Measurements from ENCODE around the gene TDP1.
"Not testable (repeated sequence)": the region's sequence is repeated elsewhere in the genome, so short reads cannot be mapped to it uniquely, and the experiment has no call there.

TDP1 gene

GRCh38 chr14:89992273-89992672 is 36.5 kb downstream of the TDP1 start:
- no peak for DNase-seq

- no peak for DNase-seq
These were observed 41.2 kb downstream of the TDP1 start for GRCh38 chr14:89996963-89997362.

- DNase-seq: no peak
These were observed 45.2 kb downstream of the TDP1 start for GRCh38 chr14:90000935-90001334.

GRCh38 chr14:90003526-90004307 is 48.0 kb downstream of the TDP1 start:
- DNase-seq: no peak

GRCh38 chr14:90005441-90005840 is 49.7 kb downstream of the TDP1 start:
- no peak for DNase-seq

GRCh38 chr14:90005939-90006530 is 50.3 kb downstream of the TDP1 start:
- DNase-seq: no peak

GRCh38 chr14:90017371-90017770 is 61.6 kb downstream of the TDP1 start:
- no peak for DNase-seq

GRCh38 chr14:90019824-90020523 is 64.2 kb downstream of the TDP1 start:
- no peak for DNase-seq

GRCh38 chr14:90023176-90023896 is 67.6 kb downstream of the TDP1 start:
- no peak for DNase-seq

GRCh38 chr14:90024910-90025309 is 69.2 kb downstream of the TDP1 start:
- no peak for DNase-seq

- DNase-seq: not testable (repeated sequence)
These were observed 70.9 kb downstream of the TDP1 start for GRCh38 chr14:90026608-90027007.

GRCh38 chr14:90027842-90028241 is 72.1 kb downstream of the TDP1 start:
- no peak for DNase-seq

- DNase-seq: no peak
These were observed 78.4 kb downstream of the TDP1 start for GRCh38 chr14:90034156-90034555.

- DNase-seq: no peak
These were observed 79.3 kb downstream of the TDP1 start for GRCh38 chr14:90034835-90035525.

- no peak for DNase-seq
These were observed 83.7 kb downstream of the TDP1 start for GRCh38 chr14:90039253-90040010.

GRCh38 chr14:90040411-90040810 is 84.7 kb downstream of the TDP1 start:
- DNase-seq: no peak

- DNase-seq: no peak
These were observed 86.9 kb downstream of the TDP1 start for GRCh38 chr14:90042496-90043252.

GRCh38 chr14:90045616-90046015 is 89.9 kb downstream of the TDP1 start:
- DNase-seq: no peak

- no peak for DNase-seq
These were observed 93.7 kb downstream of the TDP1 start for GRCh38 chr14:90049390-90049789.

GRCh38 chr14:90050271-90050670 is 94.5 kb downstream of the TDP1 start:
- DNase-seq: no peak

- DNase-seq: no peak
These were observed 97.3 kb downstream of the TDP1 start for GRCh38 chr14:90053044-90053443.

Measured in cortex of kidney (tissue), 1 donor.